Smooth muscle cell of the brain vasculature (primary cell): ENCODE results near the gene AFP.

Experiments
- DNase-seq: peaks from one replicate; pipeline ENCODE4 v3.0.0-alpha.2; 2012; ENCODE audit warnings: low read depth, low spot score

Gene AFP

DNA sequence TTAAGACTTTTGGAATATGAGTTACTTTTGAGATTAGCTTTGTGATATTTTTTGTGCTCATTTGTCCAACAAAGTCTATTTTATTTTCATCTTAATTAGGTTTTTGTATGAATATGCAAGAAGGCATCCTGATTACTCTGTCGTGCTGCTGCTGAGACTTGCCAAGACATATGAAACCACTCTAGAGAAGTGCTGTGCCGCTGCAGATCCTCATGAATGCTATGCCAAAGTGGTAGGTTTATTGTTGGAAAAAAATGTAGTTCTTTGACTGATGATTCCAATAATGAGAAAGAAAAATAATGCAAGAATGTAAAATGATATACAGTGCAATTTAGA is 21.1 kb upstream of the AFP start:
- DNase-seq = no peak

DNA sequence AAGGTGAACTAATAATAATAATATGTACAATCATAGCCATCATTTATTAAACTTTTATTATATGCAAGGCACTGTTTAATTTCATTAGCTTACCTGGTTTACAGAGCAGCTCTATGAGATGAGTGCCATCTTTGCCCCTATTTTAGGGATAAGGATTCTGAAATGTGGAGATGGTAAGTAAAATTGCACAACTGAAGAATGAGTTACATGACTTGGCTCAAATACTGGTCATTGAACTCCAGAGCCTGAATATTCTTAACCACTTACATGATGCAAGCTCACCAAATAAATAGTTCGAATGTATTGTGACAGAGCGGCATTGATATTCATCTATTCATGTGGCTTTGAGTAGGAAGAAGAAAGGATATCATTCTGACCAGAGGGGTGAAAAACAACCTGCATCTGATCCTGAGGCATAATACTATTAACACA is 20.2 kb upstream of the AFP start:
- no peak for DNase-seq

DNA sequence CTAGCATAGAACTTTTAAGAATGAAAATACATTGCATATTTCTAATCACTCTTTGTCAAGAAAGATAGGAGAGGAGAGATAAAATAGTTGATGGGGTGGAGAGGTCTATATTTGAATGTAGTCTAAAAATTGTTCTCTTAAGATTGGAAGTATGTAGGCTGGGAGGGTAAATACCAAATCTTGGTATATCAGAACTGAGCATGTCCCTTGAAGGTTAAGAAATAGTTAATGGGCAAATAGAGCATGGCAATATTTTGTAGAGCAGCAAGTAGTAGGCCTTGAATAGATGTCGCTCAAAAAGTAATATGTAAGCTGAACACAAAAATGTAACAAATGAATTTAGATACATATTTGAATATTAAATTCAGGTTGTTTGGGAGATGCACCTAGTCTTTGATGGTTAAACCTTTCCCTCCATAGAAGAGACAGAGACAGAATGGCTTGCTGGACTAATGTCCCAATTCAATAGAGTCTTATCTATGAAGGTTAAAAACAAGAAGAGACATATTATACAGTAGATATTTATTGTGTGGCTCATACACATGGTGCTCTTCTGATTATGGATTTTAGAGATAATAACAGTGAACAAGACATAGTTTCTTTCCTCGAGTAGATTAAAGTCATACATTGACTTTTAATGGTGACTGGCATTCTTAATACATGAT is 19.5 kb upstream of the AFP start:
- no peak for DNase-seq

DNA sequence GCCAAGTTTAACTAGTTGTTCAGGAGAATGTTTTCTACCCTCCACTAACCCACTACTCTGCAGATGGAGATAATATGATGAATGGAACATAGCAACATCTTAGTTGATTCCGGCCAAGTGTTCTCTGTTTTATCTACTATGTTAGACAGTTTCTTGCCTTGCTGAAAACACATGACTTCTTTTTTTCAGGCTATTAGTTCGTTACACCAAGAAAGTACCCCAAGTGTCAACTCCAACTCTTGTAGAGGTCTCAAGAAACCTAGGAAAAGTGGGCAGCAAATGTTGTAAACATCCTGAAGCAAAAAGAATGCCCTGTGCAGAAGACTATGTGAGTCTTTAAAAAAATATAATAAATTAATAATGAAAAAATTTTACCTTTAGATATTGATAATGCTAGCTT is 18.7 kb upstream of the AFP start:
- no peak for DNase-seq

DNA sequence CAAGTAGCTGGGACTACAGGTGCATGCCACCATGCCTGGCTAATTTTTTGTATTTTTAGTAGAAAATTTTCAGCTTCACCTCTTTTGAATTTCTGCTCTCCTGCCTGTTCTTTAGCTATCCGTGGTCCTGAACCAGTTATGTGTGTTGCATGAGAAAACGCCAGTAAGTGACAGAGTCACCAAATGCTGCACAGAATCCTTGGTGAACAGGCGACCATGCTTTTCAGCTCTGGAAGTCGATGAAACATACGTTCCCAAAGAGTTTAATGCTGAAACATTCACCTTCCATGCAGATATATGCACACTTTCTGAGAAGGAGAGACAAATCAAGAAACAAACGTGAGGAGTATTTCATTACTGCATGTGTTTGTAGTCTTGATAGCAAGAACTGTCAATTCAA is 18.0 kb upstream of the AFP start:
- DNase-seq = no peak

DNA sequence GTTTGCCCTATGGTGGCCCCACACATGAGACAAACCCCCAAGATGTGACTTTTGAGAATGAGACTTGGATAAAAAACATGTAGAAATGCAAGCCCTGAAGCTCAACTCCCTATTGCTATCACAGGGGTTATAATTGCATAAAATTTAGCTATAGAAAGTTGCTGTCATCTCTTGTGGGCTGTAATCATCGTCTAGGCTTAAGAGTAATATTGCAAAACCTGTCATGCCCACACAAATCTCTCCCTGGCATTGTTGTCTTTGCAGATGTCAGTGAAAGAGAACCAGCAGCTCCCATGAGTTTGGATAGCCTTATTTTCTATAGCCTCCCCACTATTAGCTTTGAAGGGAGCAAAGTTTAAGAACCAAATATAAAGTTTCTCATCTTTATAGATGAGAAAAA is 17.3 kb upstream of the AFP start:
- no peak for DNase-seq

DNA sequence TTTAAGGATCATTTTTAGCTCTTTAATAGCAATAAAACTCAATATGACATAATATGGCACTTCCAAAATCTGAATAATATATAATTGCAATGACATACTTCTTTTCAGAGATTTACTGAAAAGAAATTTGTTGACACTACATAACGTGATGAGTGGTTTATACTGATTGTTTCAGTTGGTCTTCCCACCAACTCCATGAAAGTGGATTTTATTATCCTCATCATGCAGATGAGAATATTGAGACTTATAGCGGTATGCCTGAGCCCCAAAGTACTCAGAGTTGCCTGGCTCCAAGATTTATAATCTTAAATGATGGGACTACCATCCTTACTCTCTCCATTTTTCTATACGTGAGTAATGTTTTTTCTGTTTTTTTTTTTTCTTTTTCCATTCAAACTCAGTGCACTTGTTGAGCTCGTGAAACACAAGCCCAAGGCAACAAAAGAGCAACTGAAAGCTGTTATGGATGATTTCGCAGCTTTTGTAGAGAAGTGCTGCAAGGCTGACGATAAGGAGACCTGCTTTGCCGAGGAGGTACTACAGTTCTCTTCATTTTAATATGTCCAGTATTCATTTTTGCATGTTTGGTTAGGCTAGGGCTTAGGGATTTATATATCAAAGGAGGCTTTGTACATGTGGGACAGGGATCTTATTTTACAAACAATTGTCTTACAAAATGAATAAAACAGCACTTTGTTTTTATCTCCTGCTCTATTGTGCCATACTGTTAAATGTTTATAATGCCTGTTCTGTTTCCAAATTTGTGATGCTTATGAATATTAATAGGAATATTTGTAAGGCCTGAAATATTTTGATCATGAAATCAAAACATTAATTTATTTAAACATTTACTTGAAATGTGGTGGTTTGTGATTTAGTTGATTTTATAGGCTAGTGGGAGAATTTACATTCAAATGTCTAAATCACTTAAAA is 16.6 kb upstream of the AFP start:
- DNase-seq = no peak

DNA sequence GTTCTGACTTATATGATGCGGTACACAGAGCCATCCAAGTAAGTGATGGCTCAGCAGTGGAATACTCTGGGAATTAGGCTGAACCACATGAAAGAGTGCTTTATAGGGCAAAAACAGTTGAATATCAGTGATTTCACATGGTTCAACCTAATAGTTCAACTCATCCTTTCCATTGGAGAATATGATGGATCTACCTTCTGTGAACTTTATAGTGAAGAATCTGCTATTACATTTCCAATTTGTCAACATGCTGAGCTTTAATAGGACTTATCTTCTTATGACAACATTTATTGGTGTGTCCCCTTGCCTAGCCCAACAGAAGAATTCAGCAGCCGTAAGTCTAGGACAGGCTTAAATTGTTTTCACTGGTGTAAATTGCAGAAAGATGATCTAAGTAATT is 15.4 kb upstream of the AFP start:
- DNase-seq = no peak

DNA sequence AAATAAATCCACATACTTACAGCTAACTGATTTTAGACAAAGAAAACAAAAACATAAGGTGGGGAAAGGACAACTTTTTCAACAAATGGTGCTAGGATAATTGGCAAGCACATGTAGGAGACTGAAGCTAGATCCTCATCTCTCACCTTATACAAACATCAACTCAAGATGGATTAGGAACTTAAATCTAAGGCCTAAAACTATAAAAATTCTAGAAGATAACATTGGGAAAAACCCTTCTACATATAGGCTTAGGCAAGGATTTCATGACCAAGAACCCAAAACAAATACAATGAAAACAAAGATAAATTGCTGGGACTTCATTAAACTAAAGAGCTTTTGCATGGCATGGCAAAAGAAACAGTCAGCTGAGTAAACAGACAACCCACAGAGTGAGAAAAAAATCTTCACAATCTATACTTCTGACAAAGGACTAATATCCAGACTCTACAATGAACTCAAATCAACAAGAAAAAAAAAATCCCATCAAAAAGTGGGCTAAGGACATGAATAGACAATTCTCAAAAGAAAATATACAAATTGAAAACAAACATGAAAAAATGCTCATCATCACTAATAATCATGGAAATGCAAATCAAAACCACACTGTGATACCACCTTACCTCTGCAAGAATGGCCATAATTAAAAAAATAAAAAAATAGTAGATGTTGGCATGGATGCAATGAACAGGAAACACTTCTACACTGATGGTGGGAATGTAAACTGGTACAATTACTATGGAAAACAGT is 14.1 kb upstream of the AFP start:
- no peak for DNase-seq

DNA sequence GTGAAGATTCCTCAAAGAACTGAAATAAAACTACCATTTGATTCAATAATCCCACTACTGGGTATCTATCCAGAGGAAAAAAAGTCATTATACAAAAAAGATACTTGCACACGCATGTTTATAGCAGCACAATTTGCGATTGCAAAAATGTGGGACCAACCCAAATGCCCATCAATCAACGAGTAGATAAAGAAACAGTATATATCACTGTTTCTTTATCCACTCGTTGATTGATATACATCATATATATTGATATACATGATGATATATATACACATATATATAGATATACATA is 13.6 kb upstream of the AFP start:
- DNase-seq = no peak

DNA sequence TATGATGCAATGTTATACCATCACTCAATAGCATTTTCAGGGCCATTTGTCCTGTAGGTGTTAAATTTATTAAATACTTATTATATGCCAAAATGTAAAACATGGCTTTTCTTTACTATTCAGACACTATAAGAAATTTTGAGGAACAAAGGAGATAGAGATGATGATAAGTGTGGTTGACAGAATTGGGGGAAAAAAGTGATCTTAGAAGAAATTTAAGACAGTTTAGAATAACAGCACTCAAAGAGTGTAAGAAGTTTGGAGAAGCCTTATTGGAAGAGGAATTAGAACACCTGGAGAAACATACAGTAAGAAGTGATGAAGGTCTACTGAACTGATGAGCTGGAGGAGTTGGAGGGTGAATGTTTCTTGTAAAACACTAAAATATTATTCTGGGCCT is 12.8 kb upstream of the AFP start:
- DNase-seq = no peak

DNA sequence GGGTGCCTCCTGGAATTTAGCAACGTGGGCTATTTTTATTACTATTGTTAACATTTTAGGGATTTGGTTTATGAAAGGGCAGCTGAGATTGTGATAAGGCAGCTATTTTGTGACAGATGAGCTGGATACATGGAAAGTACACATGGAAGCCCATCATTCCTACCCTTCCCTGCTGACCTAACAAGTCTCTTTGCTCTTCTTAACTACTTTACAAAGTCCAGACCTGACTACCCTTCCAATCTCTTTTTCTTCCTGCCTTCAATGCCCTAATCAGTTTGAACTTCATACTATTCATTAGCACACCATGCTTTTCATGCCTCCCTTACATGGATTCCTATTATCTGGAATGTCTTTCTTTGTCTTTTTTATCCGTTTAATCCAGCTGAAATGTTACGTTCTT is 9.4 kb upstream of the AFP start:
- no peak for DNase-seq

DNA sequence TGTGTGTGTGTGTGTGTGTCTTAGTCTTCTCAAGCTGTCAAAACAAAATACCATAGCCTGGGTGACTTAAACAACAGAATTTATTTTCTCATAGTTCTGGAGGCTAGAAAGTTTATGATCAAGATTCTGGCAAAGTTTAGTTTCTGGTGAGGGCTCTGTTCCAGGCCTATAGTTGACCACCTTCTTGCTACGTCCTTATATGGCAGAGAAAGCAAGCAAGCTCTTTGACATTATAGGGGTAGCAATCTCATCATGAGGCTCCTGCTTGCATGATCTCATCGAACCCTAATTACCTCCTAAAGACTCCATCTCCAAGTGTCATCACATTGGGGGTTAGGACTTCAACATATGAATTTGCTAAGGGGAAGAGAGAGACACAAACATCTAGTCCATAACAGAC is 6.9 kb upstream of the AFP start:
- no peak for DNase-seq

DNA sequence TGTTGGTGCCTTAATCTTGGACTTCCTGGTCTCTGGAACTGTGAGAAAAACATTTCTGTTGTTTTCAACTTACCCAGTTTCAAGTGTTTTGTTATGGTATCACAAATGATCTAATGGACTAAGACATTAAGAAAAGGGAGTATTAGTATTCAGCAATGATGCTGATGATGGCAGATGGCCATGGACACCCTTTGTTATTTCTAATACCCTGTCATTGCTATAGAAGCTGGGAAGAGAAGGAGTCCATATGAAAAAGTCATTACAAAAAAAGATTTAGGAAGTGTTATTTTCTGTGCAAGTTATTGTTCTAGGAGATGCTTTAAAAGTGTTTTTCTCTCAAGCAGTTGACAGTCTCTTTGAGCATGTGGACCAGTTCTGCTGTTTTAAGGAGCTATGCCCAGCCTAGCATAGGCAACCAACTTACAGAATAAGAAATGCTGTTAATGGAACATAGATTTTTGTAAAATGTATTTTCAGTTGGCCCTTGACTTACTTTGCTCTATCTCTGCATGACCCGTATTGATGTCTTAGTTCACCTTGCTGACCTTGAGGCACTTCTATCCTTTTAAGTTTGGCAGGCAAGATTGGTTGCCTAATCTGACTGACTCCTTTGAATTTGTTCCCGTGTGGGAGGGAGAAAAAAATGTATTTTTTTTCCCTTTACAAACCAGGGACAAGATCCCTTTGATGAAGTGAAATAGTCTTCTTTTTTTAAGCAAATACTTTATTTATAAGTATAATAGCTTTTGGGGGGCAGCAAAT is 6.0 kb upstream of the AFP start:
- no peak for DNase-seq

DNA sequence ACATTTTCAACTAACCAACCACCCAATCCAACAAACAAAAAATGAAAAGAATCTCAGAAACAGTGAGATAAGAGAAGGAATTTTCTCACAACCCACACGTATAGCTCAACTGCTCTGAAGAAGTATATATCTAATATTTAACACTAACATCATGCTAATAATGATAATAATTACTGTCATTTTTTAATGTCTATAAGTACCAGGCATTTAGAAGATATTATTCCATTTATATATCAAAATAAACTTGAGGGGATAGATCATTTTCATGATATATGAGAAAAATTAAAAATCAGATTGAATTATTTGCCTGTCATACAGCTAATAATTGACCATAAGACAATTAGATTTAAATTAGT is 4.2 kb upstream of the AFP start:
- DNase-seq = no peak

DNA sequence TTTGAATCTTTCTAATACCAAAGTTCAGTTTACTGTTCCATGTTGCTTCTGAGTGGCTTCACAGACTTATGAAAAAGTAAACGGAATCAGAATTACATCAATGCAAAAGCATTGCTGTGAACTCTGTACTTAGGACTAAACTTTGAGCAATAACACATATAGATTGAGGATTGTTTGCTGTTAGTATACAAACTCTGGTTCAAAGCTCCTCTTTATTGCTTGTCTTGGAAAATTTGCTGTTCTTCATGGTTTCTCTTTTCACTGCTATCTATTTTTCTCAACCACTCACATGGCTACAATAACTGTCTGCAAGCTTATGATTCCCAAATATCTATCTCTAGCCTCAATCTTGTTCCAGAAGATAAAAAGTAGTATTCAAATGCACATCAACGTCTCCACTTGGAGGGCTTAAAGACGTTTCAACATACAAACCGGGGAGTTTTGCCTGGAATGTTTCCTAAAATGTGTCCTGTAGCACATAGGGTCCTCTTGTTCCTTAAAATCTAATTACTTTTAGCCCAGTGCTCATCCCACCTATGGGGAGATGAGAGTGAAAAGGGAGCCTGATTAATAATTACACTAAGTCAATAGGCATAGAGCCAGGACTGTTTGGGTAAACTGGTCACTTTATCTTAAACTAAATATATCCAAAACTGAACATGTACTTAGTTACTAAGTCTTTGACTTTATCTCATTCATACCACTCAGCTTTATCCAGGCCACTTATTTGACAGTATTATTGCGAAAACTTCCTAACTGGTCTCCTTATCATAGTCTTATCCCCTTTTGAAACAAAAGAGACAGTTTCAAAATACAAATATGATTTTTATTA is 3.6 kb upstream of the AFP start:
- DNase-seq = no peak

DNA sequence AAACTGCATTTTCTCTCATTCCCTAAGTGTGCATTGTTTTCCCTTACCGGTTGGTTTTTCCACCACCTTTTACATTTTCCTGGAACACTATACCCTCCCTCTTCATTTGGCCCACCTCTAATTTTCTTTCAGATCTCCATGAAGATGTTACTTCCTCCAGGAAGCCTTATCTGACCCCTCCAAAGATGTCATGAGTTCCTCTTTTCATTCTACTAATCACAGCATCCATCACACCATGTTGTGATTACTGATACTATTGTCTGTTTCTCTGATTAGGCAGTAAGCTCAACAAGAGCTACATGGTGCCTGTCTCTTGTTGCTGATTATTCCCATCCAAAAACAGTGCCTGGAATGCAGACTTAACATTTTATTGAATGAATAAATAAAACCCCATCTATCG is 2.9 kb upstream of the AFP start:
- no peak for DNase-seq

DNA sequence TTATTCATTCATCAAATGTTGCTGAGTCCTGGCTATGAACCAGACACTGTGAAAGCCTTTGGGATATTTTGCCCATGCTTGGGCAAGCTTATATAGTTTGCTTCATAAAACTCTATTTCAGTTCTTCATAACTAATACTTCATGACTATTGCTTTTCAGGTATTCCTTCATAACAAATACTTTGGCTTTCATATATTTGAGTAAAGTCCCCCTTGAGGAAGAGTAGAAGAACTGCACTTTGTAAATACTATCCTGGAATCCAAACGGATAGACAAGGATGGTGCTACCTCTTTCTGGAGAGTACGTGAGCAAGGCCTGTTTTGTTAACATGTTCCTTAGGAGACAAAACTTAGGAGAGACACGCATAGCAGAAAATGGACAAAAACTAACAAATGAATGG is 1.7 kb upstream of the AFP start:
- no peak for DNase-seq

DNA sequence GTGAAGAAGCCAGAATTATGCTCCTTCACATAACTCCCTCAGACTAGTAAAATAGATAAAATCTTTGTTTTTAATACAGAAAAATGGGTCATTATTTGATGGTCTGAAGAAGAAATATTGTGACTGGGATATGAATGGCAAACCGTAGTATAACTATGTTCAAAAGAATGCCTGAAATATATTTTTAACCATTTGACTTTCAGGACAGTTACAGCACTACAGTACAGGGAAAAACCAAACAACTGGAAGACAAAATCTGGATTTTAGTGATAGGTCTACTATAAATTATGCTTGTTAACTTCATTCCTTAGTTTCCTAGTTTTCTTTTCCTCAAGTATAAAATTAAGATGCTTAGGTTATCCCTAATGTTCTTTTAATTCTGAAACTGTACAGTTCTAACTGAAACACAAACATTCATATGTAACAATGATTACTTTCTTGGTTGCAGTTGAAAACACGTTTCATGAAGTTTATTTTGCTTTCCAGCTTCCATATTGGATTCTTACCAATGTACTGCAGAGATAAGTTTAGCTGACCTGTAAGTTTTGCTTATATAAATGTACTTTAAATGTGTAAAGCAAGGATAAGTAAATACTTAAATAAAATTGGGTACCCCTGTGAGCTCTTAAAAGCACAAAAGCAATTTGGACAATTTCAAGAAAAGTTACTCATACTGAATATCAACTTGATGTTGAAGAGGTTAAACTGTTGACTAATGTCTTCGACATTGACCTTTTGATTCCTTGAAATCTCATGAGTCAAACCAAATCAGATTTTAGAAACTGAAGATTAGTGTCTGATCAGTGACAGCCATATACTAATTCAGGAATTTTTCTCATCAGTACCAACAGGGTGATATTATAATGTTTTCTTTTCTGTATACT is 895 bp downstream of the AFP start:
- DNase-seq = no peak

DNA sequence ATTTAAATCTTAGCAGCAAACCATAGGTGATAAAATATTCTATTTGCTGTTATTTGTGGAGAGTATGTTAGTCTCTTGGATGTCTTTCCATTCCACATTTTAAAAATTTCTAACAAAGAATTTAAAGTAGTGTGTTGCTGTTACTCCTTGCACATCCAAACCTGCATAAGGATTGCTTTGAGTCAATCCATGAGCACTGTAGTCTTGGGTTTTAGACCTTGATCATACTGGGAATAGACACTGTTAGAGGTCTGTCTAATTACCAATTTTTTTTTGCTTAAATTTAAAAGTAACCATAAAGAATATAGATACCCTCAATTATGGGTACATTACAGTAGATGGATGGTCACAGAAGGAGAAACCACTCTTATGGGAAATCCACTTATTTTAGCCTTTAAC is 1.5 kb downstream of the AFP start:
- DNase-seq = no peak
